Measurements from ENCODE around the gene SERPINB1.

SERPINB1 gene

DNA sequence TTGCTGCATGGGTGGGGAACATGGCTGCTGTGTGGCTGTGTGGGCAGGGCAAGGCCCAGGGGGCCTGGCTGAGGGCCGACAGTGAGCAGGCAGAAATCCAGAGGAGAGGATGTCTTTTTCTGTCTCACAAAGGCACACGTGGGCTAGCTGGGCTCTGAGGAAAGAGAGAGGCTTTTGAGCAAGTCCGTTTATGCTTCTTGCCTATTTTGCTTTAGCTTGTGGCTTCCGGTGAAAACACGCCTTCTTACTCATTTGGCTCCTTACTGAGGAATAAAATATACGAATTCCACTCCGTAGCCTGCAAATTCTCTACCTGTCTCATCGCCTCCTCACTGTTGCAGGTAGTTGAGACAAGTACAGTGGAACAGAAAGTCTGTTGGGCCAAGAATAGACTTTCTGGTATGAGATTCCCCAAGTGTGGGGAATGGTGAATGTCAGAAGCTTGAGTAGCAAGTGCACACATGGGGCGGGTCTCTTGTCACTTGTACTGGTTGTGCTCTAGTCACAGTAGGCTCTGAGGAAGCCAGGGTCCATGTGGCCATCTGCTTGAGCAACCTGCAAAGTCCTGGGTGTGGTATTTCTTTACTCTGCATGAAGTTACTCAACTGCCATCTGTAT, 48.0 kb downstream of the SERPINB1 start:
- no peak for DNase-seq (ENCODE audit: low read depth)

DNA sequence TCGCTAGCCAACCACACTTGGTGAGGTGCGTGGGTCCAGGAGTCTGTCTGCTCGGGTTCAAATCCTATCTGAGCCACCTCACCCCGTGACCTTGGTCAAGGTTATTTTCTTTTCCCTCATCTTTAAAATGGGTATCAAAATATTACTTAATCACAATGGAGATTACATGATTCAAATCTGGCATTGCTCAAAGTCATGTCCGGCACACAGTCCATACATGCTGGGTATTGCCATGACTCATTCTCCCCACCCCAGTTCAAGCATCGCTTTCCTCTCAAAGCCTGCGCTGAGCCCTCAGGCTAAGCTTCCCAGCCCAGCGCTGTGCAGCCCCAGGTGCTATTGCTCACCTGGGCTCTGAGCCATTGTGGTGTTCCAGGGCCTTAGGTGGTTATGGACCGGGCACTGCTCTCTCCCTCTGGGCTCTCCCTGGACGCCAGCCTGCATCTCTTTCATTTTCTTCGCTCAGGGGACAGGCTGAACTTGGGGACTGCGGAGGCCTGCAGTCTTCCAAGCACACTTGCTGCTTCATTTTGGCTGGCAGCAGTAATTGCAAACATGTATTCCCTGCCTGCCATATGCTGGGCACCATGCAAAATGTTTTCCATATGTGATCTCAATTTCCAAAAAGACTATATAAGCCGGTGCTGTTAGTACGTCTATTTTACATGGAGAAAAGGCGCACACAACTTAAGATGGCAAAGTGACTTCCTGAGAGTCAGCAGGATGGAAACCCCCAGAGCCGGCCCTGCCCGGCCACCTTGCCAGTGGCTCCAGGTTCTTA, 49.1 kb downstream of the SERPINB1 start:
- no peak for DNase-seq (ENCODE audit: low read depth)

DNA sequence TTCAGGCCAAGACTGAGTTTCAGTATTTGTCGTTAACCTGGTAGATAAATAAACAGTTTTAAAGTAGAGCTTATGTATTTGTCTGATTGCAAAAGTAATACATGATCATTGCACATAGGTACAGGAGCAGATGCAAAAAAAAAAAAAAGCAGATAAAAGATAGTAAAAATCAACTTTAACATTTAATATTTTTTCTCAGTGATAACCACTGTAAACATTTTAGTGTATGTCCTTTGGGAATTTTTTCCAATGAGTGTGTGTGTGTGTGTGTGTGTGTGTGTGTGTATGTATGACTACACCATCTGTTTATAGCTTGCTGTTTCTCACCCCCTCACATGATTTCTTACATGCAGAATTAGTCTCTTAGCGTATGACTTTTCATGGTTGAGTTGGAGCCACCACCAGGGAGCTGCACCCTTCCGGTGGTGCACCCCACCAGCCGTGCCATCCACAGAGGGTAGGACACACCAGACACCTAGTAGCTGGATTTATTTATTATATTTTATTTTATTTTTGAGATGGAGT, 50.2 kb downstream of the SERPINB1 start:
- no peak for DNase-seq (ENCODE audit: low read depth)

DNA sequence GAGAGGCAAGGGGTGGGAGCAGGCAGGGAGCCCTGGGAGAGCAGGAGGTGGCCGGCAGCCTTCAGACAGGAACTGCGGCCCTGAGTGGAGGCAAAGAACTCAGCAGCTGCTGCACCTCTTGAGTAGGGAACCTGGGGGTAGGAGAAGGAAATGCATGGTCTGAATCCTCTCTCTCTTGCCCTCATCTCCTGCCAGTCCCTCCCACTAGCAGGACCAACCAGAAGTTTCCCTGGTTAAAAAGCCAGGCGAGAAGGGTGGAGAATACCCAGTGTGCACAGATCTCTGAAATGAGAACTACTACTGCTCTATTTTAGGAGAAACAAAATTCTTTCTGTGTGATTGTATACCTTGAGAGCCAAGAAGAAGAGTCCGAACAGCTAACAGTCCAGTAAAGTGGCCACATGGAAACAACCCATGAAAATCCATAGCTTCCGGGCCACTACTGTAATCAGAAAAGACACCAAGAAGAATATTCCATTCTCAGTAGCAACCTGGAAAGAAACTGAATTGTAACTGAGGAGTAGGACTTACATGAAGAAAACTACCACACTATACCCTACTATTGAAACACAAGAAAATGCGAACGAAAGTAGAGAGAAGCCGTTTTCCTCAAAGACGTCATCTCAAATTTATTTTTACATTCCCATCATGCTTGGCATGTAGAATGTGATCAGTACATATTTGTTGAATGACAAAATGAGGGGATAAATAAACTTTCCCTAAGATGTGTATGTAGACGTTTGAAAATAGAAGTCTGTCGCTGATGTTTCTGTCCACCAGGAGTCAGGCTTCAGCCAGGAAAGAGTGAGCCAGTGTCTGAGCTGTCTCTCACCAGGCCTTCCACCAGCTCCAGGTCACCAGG, 50.8 kb downstream of the SERPINB1 start:
- DNase-seq (ENCODE audit: low read depth), result no peak

DNA sequence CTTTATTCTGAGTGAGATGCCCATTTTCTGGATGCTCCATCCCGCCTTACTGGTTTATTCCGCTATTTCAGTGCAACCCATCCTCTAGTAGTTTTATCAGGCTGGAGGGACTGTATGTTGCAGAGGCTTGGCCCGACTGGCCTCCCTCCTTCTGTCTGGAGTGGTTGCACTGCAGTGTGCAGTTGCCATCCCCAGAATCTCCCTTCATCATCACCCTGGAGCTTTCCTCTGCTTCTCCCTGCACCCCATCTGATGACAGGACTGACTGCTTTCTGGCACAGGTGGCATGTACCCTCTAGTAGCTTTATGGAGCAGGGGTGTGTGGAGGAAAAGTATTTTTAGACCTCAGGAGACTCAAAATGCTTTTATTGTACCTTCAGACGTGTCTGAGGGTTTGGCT, 55.4 kb downstream of the SERPINB1 start:
- no peak for DNase-seq (ENCODE audit: low read depth)

DNA sequence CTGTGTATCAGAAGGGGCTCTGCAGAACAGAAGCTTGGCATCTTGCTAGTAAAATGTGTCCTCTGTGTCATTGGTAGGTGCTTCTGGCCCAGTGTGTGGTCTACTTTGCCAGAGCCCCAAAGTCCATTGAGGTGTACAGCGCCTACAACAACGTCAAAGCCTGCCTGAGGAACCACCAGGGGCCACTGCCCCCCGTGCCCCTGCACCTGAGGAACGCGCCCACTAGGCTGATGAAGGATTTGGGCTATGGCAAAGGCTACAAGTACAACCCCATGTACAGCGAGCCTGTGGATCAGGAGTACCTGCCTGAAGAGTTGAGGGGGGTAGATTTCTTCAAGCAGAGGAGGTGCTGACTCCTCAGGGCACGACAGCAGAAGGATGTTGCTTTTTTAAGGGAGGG, 56.7 kb downstream of the SERPINB1 start:
- DNase-seq (ENCODE audit: low read depth), result no peak

DNA sequence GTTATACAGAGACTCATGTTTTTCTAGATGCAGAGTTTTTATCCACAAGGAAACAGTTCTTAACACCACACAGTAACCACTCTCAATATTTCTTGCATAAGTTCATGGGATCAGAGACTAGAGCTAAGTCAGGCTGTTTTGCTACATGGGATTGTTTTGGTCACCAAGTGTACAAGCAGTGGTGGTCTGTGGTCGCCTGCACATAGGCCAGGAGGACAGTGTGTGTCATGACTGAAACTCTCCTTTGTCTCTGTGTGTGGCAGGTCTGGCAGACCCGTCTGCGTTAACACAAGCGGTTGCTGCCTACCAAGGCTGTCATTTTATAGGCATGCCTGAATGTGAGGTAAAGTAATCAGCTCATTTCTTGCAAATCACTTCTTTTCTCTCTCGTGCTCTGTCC, 57.6 kb downstream of the SERPINB1 start:
- DNase-seq (ENCODE audit: low read depth), result no peak

DNA sequence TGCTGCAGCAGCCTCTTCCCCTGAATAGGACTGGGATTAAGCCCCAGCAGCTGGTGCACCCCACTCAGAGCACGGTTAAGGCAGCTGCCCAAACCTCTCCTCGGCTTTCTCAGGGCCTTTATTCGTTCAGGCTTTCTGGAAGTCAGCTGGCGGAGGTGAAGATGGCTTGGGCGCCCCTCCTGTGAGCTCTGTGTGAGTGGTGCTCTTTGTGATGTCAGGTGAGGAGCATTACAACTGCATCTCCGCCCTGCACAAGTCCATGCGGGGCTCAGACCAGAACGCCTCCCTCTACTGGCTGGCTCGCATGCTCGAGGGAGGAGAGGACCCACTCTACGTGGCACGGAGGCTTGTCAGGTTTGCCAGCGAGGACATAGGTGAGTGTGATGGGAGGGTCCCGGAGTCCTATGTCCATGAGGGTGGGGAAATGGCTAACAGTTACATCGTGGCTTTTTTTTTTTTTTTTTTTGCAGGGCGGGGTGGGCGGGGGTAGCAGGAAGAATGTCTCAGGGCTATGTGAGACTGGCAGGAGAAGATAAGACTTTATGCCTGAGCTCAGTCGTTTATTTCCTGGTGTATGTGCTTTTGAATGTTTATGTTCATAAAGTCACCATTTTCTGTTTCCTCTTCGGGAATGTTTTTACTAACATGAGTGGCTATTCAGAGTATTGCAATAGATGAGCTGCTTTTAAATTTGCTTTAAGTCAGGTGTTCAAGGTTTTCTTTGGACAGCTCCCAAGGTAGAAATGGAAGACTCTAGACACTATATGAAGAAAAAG, 58.3 kb downstream of the SERPINB1 start:
- DNase-seq (ENCODE audit: low read depth), result no peak

DNA sequence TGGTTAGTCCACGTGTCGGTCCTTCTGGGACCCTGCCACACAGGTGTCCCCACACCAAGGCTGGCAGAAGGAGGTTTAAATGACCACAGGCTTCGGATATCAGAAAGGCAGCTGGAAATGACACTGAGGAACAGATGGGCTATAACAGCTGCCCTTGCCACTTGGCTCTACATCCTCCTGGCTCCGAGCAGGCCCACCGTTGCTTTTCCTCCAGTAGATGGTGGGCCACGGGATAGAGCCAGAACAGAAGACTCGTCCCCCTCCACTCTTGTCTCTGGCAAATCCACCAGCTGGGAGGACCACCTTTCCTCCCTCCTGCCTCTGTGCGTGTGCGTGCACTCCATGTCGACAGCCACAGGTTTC, 58.9 kb downstream of the SERPINB1 start:
- DNase-seq (ENCODE audit: low read depth), result no peak

DNA sequence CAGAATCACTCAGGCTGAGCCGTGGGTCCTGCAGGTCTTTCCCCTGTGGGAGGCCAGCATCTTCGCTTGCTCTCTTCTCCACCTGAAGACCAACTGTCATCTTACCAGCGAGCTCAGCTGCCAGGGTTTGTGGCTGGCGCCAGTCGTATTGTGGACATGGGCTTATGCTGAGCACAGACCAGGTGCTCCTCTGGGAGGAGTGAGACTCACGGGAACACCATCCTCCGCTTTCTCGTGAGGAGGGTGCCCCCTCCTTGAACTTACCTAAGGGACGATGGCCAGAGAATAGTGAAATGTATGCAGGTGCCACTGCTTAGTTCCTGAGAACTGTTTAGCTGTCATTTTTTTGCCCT, 59.3 kb downstream of the SERPINB1 start:
- DNase-seq (ENCODE audit: low read depth), result no peak
